K562 (cell line): Measurements from ENCODE around the gene RNASEH2A. TPM values are rescaled to one million over a fixed set of nuclear protein-coding genes. Genes with fewer than 3 reads are reported as not detected.

Experiments used
- CBX3 ChIP-seq, 2 experiments: IDR thresholded peaks; 1 replicate in 1 of 2; 2 replicates in 1 of 2; pipeline ENCODE4 v1.6.1; 2012; ENCODE audit warnings: inconsistent platforms in 2 of 2, low read length in 2 of 2, borderline replicate concordance in 1 of 2, control low read depth in 1 of 2
- L3MBTL2 ChIP-seq: fragments of 450-650 bp; IDR thresholded peaks from 2 replicates; pipeline ENCODE4 v1.6.1; 2016; ENCODE audit warnings: mild to moderate bottlenecking, moderate library complexity
- POLR3G ChIP-seq: IDR thresholded peaks from 2 replicates; pipeline ENCODE4 v1.6.1; 2011; ENCODE audit not compliant: insufficient read length, insufficient replicate concordance; ENCODE audit errors: extremely low read depth
- ZKSCAN8 ChIP-seq: fragments of 200-800 bp; sonication (Bioruptor generic); IDR thresholded peaks from 2 replicates; pipeline ENCODE4 v1.6.1; 2016; ENCODE audit warnings: missing genetic modification characterization, missing compliant biosample characterization
- ZNF239 ChIP-seq: fragments of 250-450 bp; sonication (Bioruptor Pico); IDR thresholded peaks from 2 replicates; pipeline ENCODE4 v1.4.0; 2020; ENCODE audit warnings: mild to moderate bottlenecking
- polyA plus RNA-seq, 8 experiments: library from polyadenylated mRNA; depleted of rRNA in 4 of 8; stranded (reverse) in 5 of 8; unstranded in 3 of 8; fragments of >200 nt; fragmentation: Nextera tagmentation in 2 of 8; fragmentation: Illumina TruSeq in 1 of 8; extraction: Ambion mirVana in 2 of 8; extraction: Trizol in 1 of 8; gene quantifications; 2 replicates each; pipeline versions ENCODE4 v1.2.1 to v1.2.3, GENCODE V29; 2011 to 2014; ENCODE audit warnings: inconsistent platforms in 1 of 8, missing spikeins in 1 of 8
- total RNA-seq, 7 experiments: library from RNA; depleted of rRNA in 6 of 7; stranded (reverse); fragments of >200 nt in 6 of 7; fragmentation: Illumina TruSeq in 2 of 7; extraction: Trizol in 2 of 7; gene quantifications; 2 replicates each; pipeline versions ENCODE4 v1.2.1 to v1.2.3, GENCODE V29; 2011 to 2021; ENCODE audit warnings: low replicate concordance in 1 of 7
- TF ChIP-seq, protein P1 (sequence below): sonication (generic); formaldehyde crosslinking; IDR thresholded peaks from 2 replicates; pipeline ENCODE4 v1.9.0; 2022; ENCODE audit warnings: mild to moderate bottlenecking, missing genetic modification reagents
- TF ChIP-seq, protein P2 (sequence below), 2 experiments: fragments of 450-650 bp; conservative IDR thresholded peaks; 2 replicates each; pipeline ENCODE4 v1.6.1; 2017; ENCODE audit warnings: mild to moderate bottlenecking in 2 of 2, moderate library complexity in 2 of 2
- TF ChIP-seq, protein P3 (sequence below): sonication (generic); formaldehyde crosslinking; IDR thresholded peaks from 2 replicates; pipeline ENCODE4 v1.5.0; 2020; ENCODE audit warnings: missing genetic modification reagents
- TF ChIP-seq, protein P4 (sequence below): IDR thresholded peaks from 2 replicates; pipeline ENCODE4 v1.6.1; 2011; ENCODE audit warnings: borderline replicate concordance, low read depth, mild to moderate bottlenecking, moderate library complexity, low read length; ENCODE audit not compliant: insufficient read depth, poor library complexity, severe bottlenecking
- TF ChIP-seq, protein P5 (sequence below): sonication (generic); formaldehyde crosslinking; IDR thresholded peaks from 2 replicates; pipeline ENCODE4 v1.8.0; 2022; ENCODE audit warnings: mild to moderate bottlenecking, missing genetic modification reagents

The RNASEH2A gene
- total and polyA plus RNA-seq, 9 of the 15 experiments (the other 6 are each of a cell fraction or from before 2014, with no cell fraction given), result 22.3 to 78.0 (median 61.7) TPM

DNA sequence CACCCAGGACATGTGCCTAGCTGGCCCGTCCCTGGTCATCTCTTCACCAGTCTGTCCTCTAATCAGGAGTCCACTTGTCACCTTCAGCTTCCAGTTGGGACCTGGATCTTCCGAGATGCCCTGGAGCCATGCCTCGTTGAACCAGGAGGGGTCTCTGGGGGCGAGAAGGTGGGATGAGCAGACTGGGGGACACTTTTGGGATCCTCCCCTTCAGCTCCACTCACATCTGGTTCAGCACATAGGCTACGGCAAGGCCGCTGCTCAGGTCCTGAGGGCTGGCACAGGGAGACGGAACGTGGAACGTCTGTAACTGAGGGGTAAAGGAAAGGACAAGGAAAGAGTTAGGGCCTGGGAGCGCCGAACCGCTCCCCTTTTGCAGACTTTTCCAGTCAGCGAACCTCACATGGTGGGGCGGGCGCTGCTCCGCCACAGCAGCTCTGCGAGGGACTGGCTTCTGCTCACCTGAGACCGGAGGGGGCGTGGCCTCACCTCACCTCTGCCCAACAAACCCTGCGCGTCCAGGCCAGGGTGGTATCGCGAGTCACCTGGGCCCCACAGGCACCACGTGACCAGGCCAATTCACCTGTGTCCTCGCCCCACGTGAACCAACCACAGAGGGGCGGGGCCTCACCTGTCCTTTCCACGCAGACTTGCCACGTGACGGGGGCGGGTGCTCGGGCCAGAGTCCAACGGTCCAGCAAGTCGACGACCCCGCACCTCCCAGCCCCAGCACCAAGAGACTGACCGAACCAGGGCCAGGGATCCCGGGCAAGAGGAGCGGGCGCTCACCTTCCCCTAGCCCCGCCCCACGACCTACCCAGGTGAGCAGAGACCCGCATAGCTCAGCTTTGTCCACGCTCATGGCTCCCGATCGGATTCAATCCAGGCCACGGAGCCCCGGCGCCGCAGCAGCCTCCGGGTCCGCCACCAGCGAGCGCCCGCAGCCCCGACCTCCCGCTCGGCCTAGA lies 31.5 kb upstream of the RNASEH2A start, which contains the start of gene HOOK2 (continued):
- TF ChIP-seq, protein P1, sequence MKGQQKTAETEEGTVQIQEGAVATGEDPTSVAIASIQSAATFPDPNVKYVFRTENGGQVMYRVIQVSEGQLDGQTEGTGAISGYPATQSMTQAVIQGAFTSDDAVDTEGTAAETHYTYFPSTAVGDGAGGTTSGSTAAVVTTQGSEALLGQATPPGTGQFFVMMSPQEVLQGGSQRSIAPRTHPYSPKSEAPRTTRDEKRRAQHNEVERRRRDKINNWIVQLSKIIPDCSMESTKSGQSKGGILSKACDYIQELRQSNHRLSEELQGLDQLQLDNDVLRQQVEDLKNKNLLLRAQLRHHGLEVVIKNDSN (CRISPR knock-in tag), result peak; percentile 94
- TF ChIP-seq ZKSCAN8 (CRISPR knock-in tag), result no peak
- peak; percentile 60 for TF ChIP-seq L3MBTL2
- TF ChIP-seq ZNF239 (CRISPR knock-in tag), result no peak
- no peak for TF ChIP-seq CBX3 (IDR thresholded peaks at IDR 0.05; ENCODE audit: borderline replicate concordance in 1 of 2, low read length in 2 of 2)
- TF ChIP-seq, protein P2, sequence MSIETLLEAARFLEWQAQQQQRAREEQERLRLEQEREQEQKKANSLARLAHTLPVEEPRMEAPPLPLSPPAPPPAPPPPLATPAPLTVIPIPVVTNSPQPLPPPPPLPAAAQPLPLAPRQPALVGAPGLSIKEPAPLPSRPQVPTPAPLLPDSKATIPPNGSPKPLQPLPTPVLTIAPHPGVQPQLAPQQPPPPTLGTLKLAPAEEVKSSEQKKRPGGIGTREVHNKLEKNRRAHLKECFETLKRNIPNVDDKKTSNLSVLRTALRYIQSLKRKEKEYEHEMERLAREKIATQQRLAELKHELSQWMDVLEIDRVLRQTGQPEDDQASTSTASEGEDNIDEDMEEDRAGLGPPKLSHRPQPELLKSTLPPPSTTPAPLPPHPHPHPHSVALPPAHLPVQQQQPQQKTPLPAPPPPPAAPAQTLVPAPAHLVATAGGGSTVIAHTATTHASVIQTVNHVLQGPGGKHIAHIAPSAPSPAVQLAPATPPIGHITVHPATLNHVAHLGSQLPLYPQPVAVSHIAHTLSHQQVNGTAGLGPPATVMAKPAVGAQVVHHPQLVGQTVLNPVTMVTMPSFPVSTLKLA (conservative IDR thresholded peaks at IDR 0.05), result peak; percentile 53 to 74; a peak in 3 of 4 replicates
- TF ChIP-seq, protein P3, sequence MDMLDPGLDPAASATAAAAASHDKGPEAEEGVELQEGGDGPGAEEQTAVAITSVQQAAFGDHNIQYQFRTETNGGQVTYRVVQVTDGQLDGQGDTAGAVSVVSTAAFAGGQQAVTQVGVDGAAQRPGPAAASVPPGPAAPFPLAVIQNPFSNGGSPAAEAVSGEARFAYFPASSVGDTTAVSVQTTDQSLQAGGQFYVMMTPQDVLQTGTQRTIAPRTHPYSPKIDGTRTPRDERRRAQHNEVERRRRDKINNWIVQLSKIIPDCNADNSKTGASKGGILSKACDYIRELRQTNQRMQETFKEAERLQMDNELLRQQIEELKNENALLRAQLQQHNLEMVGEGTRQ (CRISPR knock-in tag), result peak; percentile 93
- no peak for TF ChIP-seq POLR3G
- TF ChIP-seq, protein P4, sequence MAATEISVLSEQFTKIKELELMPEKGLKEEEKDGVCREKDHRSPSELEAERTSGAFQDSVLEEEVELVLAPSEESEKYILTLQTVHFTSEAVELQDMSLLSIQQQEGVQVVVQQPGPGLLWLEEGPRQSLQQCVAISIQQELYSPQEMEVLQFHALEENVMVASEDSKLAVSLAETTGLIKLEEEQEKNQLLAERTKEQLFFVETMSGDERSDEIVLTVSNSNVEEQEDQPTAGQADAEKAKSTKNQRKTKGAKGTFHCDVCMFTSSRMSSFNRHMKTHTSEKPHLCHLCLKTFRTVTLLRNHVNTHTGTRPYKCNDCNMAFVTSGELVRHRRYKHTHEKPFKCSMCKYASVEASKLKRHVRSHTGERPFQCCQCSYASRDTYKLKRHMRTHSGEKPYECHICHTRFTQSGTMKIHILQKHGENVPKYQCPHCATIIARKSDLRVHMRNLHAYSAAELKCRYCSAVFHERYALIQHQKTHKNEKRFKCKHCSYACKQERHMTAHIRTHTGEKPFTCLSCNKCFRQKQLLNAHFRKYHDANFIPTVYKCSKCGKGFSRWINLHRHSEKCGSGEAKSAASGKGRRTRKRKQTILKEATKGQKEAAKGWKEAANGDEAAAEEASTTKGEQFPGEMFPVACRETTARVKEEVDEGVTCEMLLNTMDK, result no peak
- TF ChIP-seq, protein P5, sequence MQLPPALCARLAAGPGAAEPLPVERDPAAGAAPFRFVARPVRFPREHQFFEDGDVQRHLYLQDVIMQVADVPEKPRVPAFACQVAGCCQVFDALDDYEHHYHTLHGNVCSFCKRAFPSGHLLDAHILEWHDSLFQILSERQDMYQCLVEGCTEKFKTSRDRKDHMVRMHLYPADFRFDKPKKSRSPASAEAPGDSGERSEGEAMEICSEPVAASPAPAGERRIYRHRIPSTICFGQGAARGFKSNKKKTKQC (CRISPR knock-in tag), result peak; percentile 55; the same call in 1 of the 2 replicates
